LNCaP clone FGC (cell line): ENCODE data around the gene F11.

Experiments
- DNase-seq: peaks from one replicate; pipeline ENCODE4 v3.0.0-alpha.2; 2011; ENCODE audit warnings: low read depth
- H3K4me3 ChIP-seq: 2 replicates; pipeline ENCODE4 v1.5.1; 2011; ENCODE audit warnings: mild to moderate bottlenecking, low read depth, low read length, control low read depth
- TF ChIP-seq, protein P1 (sequence below): IDR thresholded peaks from 2 replicates; pipeline ENCODE4 v1.5.1; 2012; ENCODE audit warnings: mild to moderate bottlenecking; ENCODE audit not compliant: control insufficient read depth, insufficient read depth; ENCODE audit errors: extremely low read depth

F11 gene

GRCh38 chr4:186249785-186250754 is 15.9 kb upstream of the F11 start:
- TF ChIP-seq, protein P1, sequence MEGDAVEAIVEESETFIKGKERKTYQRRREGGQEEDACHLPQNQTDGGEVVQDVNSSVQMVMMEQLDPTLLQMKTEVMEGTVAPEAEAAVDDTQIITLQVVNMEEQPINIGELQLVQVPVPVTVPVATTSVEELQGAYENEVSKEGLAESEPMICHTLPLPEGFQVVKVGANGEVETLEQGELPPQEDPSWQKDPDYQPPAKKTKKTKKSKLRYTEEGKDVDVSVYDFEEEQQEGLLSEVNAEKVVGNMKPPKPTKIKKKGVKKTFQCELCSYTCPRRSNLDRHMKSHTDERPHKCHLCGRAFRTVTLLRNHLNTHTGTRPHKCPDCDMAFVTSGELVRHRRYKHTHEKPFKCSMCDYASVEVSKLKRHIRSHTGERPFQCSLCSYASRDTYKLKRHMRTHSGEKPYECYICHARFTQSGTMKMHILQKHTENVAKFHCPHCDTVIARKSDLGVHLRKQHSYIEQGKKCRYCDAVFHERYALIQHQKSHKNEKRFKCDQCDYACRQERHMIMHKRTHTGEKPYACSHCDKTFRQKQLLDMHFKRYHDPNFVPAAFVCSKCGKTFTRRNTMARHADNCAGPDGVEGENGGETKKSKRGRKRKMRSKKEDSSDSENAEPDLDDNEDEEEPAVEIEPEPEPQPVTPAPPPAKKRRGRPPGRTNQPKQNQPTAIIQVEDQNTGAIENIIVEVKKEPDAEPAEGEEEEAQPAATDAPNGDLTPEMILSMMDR: no peak
- DNase-seq: no peak
- no peak overlapping the region for H3K4me3 ChIP-seq

DNA sequence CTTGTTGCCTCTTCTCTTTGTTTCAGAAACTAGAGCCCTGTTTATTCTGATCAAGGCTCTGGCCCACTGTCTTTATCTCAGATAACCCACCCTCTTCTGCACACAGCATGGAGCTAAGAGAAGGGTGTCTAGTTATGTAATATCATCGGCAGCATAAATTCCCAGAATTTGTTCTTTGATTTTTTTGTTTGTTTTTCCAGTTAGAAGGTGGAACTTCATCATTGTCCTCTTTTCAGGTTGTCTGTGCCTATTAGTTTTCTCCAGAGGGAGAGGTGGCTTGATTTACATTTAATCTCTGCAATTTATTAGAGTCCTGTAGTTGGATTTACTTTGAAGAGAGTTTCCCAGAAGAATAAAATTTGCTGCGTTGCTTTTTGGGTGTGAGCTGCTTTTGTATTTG is 15.2 kb upstream of the F11 start:
- no peak overlapping the region for H3K4me3 ChIP-seq
- no peak for DNase-seq
- TF ChIP-seq, protein P1: no peak

GRCh38 chr4:186255122-186255521 is 10.9 kb upstream of the F11 start:
- no peak for DNase-seq
- no peak overlapping the region for H3K4me3 ChIP-seq
- TF ChIP-seq, protein P1: no peak

GRCh38 chr4:186258216-186258811 is 7.7 kb upstream of the F11 start:
- DNase-seq: no peak
- H3K4me3 ChIP-seq: no peak overlapping the region
- TF ChIP-seq, protein P1: no peak

DNA sequence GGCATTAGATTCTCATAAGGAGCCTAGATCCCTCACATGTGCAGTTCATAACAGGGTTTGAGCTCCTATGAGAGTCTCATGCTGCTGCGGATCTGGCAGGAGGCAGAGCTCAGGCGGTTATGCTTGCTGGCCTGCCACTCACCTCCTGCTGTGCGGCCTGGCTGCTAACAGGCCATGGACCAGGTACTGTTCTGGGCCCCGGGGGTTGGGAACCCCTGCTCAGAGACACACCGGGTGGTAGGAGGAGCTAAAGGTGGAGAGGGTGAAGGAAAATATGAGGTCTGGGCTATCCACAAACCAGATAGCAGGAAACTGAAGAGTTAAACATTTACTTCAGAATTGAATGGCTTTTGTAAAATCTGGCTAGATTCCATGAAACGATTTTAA is 5.9 kb upstream of the F11 start:
- H3K4me3 ChIP-seq: no peak overlapping the region
- DNase-seq: no peak
- TF ChIP-seq, protein P1: no peak

DNA sequence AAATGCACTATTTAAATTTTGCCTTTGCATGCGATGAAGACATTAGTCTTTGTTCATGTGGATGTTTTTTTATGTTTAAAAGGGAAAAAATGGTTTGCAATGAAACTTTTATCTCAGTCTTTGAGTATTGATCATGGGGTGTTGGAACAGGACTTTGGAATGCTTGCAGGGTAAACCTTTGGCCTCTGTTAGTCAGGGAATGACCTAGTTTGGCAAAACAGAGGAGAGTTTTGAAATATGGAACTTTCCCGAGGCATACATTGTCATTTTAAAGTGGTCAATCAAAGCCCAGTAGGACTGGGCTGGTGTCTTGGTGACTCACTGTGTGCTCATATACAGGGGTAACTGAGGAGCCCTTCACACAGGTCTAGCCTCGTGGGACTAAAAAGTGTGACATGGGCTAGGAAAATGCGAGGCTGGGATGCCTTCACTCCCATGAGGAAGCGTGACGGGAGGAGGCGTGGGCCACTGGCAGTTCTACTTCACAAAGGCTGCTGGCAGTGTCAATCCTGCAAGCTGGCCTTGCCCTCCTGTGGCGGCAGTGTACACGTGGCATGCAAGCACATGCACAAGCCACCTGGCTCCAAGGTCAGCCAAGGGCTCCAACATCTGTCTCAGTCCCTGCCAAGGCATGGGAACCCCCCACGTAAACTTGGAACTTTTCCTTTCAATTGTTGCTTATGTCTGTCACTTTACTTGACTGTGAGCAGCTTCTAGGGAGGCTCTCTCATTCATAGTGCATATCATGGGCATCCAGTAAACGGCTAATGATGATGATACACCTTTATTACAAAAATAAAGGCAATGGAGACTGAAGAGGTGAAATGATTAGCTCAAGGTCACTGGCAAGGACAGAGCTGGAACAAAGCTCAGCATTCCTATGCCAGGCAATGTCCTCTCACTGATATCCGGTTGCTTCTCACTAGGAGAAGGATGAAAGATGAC is 5.2 kb upstream of the F11 start:
- TF ChIP-seq, protein P1: no peak
- H3K4me3 ChIP-seq: no peak overlapping the region
- no peak for DNase-seq
